ENCODE results near the gene CRIM1. TPM values are rescaled to one million over a fixed set of nuclear protein-coding genes. Genes with fewer than 3 reads are reported as not detected.

CRIM1 gene
- total RNA-seq, 1 experiment from 2014 or later = 46.5 TPM

GRCh38 chr2:36513661-36514060, 158.1 kb downstream of the CRIM1 start:
- intact Hi-C loops (cut with micrococcal nuclease; ENCODE audit: unreplicated experiment) = no loop called here
- Histone ChIP-seq H3K36me3 (ENCODE audit: insufficient read depth, low read length, poor library complexity, severe bottlenecking) (no peaks in the 10 kb centered on the region), H3K4me1 (ENCODE audit: insufficient read depth, low read length, poor library complexity, severe bottlenecking) (no peaks in the 10 kb centered on the region), H3K27ac (ENCODE audit: low read depth, low read length, poor library complexity, severe bottlenecking) (no peak overlapping the region), H3K4me3 (ENCODE audit: low read depth, low read length, poor library complexity, severe bottlenecking) (no peak overlapping the region), H3K9me3 (ENCODE audit: low read depth, low read length, poor library complexity, severe bottlenecking) (no peaks in the 10 kb centered on the region), H3K27me3 (replicated peaks; ENCODE audit: insufficient read depth, low read depth, low read length, poor library complexity) (no peaks in the 10 kb centered on the region)
- no peak for TF ChIP-seq EZH2 (IDR thresholded peaks at IDR 0.05; ENCODE audit: borderline replicate concordance, low read depth, low read length, poor library complexity, severe bottlenecking)
- TF ChIP-seq CTCF (conservative IDR thresholded peaks at IDR 0.05; ENCODE audit: low read depth, low read length) = no peak
- ChIA-PET POLR2A (ENCODE audit: low non-redundant PET) (no interaction called here), CTCF (no interaction called here)
- no TSS peak for BruUV-seq (replicated peaks)
- no peak for DNase-seq (ENCODE audit: low spot score)

- BruUV-seq (replicated peaks) = no TSS peak
- no peak overlapping the region for H3K27ac ChIP-seq (ENCODE audit: low read depth, low read length, poor library complexity, severe bottlenecking)
- H3K27me3 ChIP-seq (replicated peaks; ENCODE audit: insufficient read depth, low read depth, low read length, poor library complexity) = no peaks in the 10 kb centered on the region
- no peaks in the 10 kb centered on the region for H3K36me3 ChIP-seq (ENCODE audit: insufficient read depth, low read length, poor library complexity, severe bottlenecking)
- POLR2A ChIA-PET (ENCODE audit: low non-redundant PET) = no interaction called here
- H3K9me3 ChIP-seq (ENCODE audit: low read depth, low read length, poor library complexity, severe bottlenecking) = no peaks in the 10 kb centered on the region
- no peak overlapping the region for H3K4me3 ChIP-seq (ENCODE audit: low read depth, low read length, poor library complexity, severe bottlenecking)
- H3K4me1 ChIP-seq (ENCODE audit: insufficient read depth, low read length, poor library complexity, severe bottlenecking) = no peaks in the 10 kb centered on the region
- TF ChIP-seq EZH2 (IDR thresholded peaks at IDR 0.05; ENCODE audit: borderline replicate concordance, low read depth, low read length, poor library complexity, severe bottlenecking) = no peak
- TF ChIP-seq CTCF (conservative IDR thresholded peaks at IDR 0.05; ENCODE audit: low read depth, low read length) = no peak
- CTCF ChIA-PET = no interaction called here
- intact Hi-C loops (cut with micrococcal nuclease; ENCODE audit: unreplicated experiment) = no loop called here
- DNase-seq (ENCODE audit: low spot score) = no peak
These were observed 160.0 kb downstream of the CRIM1 start for GRCh38 chr2:36515538-36515937.

DNA sequence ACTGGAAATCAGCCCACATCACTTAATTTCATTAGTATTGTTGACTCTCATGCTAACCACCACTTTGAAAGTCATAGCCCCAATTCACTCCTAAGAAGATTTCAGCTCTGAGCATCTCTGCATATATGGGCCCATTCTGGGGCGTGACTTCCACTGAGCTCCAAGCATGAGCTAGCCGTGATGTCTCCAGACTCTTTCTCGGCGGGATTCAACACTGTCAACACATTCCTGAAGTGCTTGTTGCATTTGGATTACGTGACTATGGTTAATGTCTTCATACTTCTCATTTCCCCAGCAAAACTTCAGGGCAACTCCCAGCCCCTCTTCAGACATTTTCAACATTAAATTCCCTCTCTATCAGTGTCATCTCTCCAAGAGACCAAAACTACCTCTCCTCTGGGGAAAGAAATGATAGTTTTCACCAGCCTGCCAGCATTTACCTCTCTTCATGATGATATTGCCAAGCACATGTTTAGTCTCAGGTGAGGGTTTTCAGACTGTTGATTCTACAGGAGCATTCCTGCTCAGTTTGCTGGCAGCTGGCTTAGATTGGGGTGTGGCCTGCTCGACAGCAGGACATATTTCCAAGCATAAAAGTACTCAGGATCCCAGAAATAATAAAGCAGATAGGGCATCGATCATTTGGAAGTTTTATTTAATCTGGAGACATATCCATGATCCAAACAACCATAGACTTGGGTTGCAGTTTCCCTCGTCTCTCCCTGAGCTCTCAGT, 160.7 kb downstream of the CRIM1 start:
- Histone ChIP-seq H3K27me3 (replicated peaks; ENCODE audit: insufficient read depth, low read depth, low read length, poor library complexity) (no peaks in the 10 kb centered on the region), H3K4me3 (ENCODE audit: low read depth, low read length, poor library complexity, severe bottlenecking) (no peak overlapping the region), H3K9me3 (ENCODE audit: low read depth, low read length, poor library complexity, severe bottlenecking) (no peaks in the 10 kb centered on the region), H3K27ac (ENCODE audit: low read depth, low read length, poor library complexity, severe bottlenecking) (no peak overlapping the region), H3K4me1 (ENCODE audit: insufficient read depth, low read length, poor library complexity, severe bottlenecking) (no peaks in the 10 kb centered on the region), H3K36me3 (ENCODE audit: insufficient read depth, low read length, poor library complexity, severe bottlenecking) (no peaks in the 10 kb centered on the region)
- no TSS peak for BruUV-seq (replicated peaks)
- ChIA-PET CTCF (no interaction called here), POLR2A (ENCODE audit: low non-redundant PET) (no interaction called here)
- no peak for DNase-seq (ENCODE audit: low spot score)
- intact Hi-C loops (cut with micrococcal nuclease; ENCODE audit: unreplicated experiment) = no loop called here
- TF ChIP-seq EZH2 (IDR thresholded peaks at IDR 0.05; ENCODE audit: borderline replicate concordance, low read depth, low read length, poor library complexity, severe bottlenecking) = no peak
- no peak for TF ChIP-seq CTCF (conservative IDR thresholded peaks at IDR 0.05; ENCODE audit: low read depth, low read length)

All from A673 (cell line).